IMR-90 (cell line): ENCODE measurements around the gene ADGRF3. TPM values are rescaled to one million over a fixed set of nuclear protein-coding genes. Genes with fewer than 3 reads are reported as not detected.
"Not testable (repeated sequence)": the region's sequence is repeated elsewhere in the genome, so short reads cannot be mapped to it uniquely, and the experiment has no call there.

Source experiments
- ATAC-seq: fragments of 200-7000 bp; cut with Tn5 transposase; 2 replicates; pipeline ENCODE4 v1.9.1; 2020; ENCODE audit warnings: low read depth, mild to moderate bottlenecking, moderate library complexity
- BruUV-seq: library from RNA; stranded (reverse); fragments of 400-500 nt; replicated peaks from 2 replicates; lab custom pipeline; 2021; lab: Mats Ljungman, UMichigan
- CTCF ChIA-PET: fragments of 300-600 bp; formaldehyde crosslinking; extraction: SDS; loops from one replicate; lab custom pipeline; 2021; ENCODE audit warnings: antibody characterized with exemption; lab: Yijun Ruan, JAX
- POLR2A ChIA-PET: fragments of 300-600 bp; sonication (Branson Sonifier 250); formaldehyde crosslinking; loops from one replicate; lab custom pipeline; 2022; ENCODE audit warnings: antibody characterized with exemption; ENCODE audit not compliant: unreplicated experiment; lab: Charles Lee
- DNase-seq: peaks from one replicate; pipeline ENCODE4 v3.0.0; 2013
- H2AFZ ChIP-seq: replicated peaks from 2 replicates; pipeline ENCODE3; 2013; ENCODE audit warnings: low read length, mild to moderate bottlenecking; ENCODE audit not compliant: poor library complexity
- H2AK5ac ChIP-seq: 2 replicates; pipeline ENCODE4 v1.6.1; 2013; ENCODE audit warnings: low read depth, low read length, inconsistent platforms
- H2AK9ac ChIP-seq: replicated peaks from 2 replicates; pipeline ENCODE3; 2013; ENCODE audit warnings: mild to moderate bottlenecking, low read depth, low read length, moderate library complexity; ENCODE audit not compliant: poor library complexity
- H2BK120ac ChIP-seq: 2 replicates; pipeline ENCODE4 v1.6.1; 2013; ENCODE audit warnings: low read depth, low read length, inconsistent platforms
- H2BK15ac ChIP-seq: 3 replicates; pipeline ENCODE4 v1.6.1; 2013; ENCODE audit warnings: low read depth, low read length, inconsistent platforms
- H2BK20ac ChIP-seq: 2 replicates; pipeline ENCODE4 v1.6.1; 2013; ENCODE audit warnings: low read depth, mild to moderate bottlenecking, inconsistent platforms, low read length, moderate library complexity
- H2BK5ac ChIP-seq: 2 replicates; pipeline ENCODE4 v1.6.1; 2013; ENCODE audit warnings: mild to moderate bottlenecking, low read depth, low read length, inconsistent platforms; ENCODE audit not compliant: poor library complexity, severe bottlenecking
- H3K14ac ChIP-seq: replicated peaks from 2 replicates; pipeline ENCODE4 v1.6.1; 2013; ENCODE audit warnings: low read depth, low read length, inconsistent platforms
- H3K18ac ChIP-seq: 2 replicates; pipeline ENCODE4 v1.6.1; 2013; ENCODE audit warnings: low read depth, low read length, control low read depth
- H3K23ac ChIP-seq: 2 replicates; pipeline ENCODE4 v1.6.1; 2013; ENCODE audit warnings: low read depth, low read length, inconsistent platforms
- H3K27ac ChIP-seq: 2 replicates; pipeline ENCODE4 v1.5.1; 2013; ENCODE audit warnings: mild to moderate bottlenecking, control low read depth, low read length; ENCODE audit not compliant: insufficient read depth
- H3K27me3 ChIP-seq: 2 replicates; pipeline ENCODE4 v1.6.1; 2013; ENCODE audit warnings: low read length; ENCODE audit not compliant: control insufficient read depth, insufficient read depth
- H3K36me3 ChIP-seq: 2 replicates; pipeline ENCODE4 v1.6.1; 2013; ENCODE audit warnings: low read length, mixed read lengths; ENCODE audit not compliant: control insufficient read depth, insufficient read depth
- H3K4ac ChIP-seq: 2 replicates; pipeline ENCODE4 v1.6.1; 2013; ENCODE audit warnings: low read depth, low read length, inconsistent platforms
- H3K4me1 ChIP-seq: 2 replicates; pipeline ENCODE4 v1.6.1; 2013; ENCODE audit warnings: low read length, mixed read lengths; ENCODE audit not compliant: control insufficient read depth, insufficient read depth
- H3K4me2 ChIP-seq: 2 replicates; pipeline ENCODE4 v1.6.1; 2013; ENCODE audit warnings: low read depth, mild to moderate bottlenecking, control low read depth, low read length, moderate library complexity
- H3K4me3 ChIP-seq: 2 replicates; pipeline ENCODE4 v1.5.1; 2013; ENCODE audit warnings: low read depth, mild to moderate bottlenecking, control low read depth, low read length, moderate library complexity; ENCODE audit not compliant: insufficient read depth
- H3K56ac ChIP-seq: 2 replicates; pipeline ENCODE4 v1.6.1; 2013; ENCODE audit warnings: low read length, inconsistent platforms; ENCODE audit not compliant: insufficient read depth; ENCODE audit errors: extremely low read depth
- H3K79me1 ChIP-seq, 2 experiments: 2 replicates each; pipeline ENCODE4 v1.6.1; 2013; ENCODE audit warnings: low read length in 2 of 2, inconsistent platforms in 1 of 2, low read depth in 1 of 2
- H3K9ac ChIP-seq: 2 replicates; pipeline ENCODE4 v1.6.1; 2013; ENCODE audit warnings: low read depth, low read length, control low read depth
- H3K9me1 ChIP-seq: 2 replicates; pipeline ENCODE4 v1.6.1; 2013; ENCODE audit warnings: low read length, inconsistent platforms; ENCODE audit not compliant: insufficient read depth
- H3K9me3 ChIP-seq: 2 replicates; pipeline ENCODE4 v1.6.1; 2013; ENCODE audit warnings: low read length; ENCODE audit not compliant: control insufficient read depth, insufficient read depth
- H4K20me1 ChIP-seq: 2 replicates; pipeline ENCODE4 v1.6.1; 2013; ENCODE audit warnings: low read length, inconsistent platforms; ENCODE audit not compliant: insufficient read depth
- H4K5ac ChIP-seq: 2 replicates; pipeline ENCODE4 v1.6.1; 2013; ENCODE audit warnings: mild to moderate bottlenecking, low read depth, low read length, control low read depth
- H4K8ac ChIP-seq, 2 experiments: 2 replicates each; pipeline ENCODE4 v1.6.1; 2013; ENCODE audit warnings: low read depth in 2 of 2, low read length in 2 of 2, control low read depth in 1 of 2, inconsistent platforms in 1 of 2
- H4K91ac ChIP-seq: 2 replicates; pipeline ENCODE4 v1.6.1; 2013; ENCODE audit warnings: low read depth, low read length, inconsistent platforms; ENCODE audit not compliant: insufficient read depth
- MAZ ChIP-seq: IDR thresholded peaks from 2 replicates; pipeline ENCODE4 v1.6.1; 2012; ENCODE audit warnings: low read depth, mild to moderate bottlenecking, low read length, improper control_type of control experiment, moderate library complexity, borderline replicate concordance
- MXI1 ChIP-seq: IDR thresholded peaks from 2 replicates; pipeline ENCODE4 v1.6.1; 2012; ENCODE audit warnings: low read depth, mild to moderate bottlenecking, low read length, moderate library complexity, borderline replicate concordance
- RFX5 ChIP-seq: IDR thresholded peaks from 2 replicates; pipeline ENCODE4 v1.8.0; 2012; ENCODE audit warnings: low read depth, mild to moderate bottlenecking, low read length, moderate library complexity
- WGBS, 2 experiments: methylation state at CpG; one replicate each; pipeline versions ENCODE4 v1.1.5 to v1.1.7; 2013; ENCODE audit warnings: missing lambda C conversion rate in 2 of 2; ENCODE audit not compliant: insufficient read length in 1 of 2; ENCODE audit errors: extremely low coverage in 2 of 2; 5-methylcytosine and 5-hydroxymethylcytosine counted together
- dilution Hi-C: fragments of 300-500 bp; cut with HindIII; formaldehyde crosslinking; loops from one replicate; pipeline ENCODE4 v1.14.3; 2018; ENCODE audit warnings: low sequenced_read_pairs; ENCODE audit not compliant: unreplicated experiment
- in situ Hi-C: fragments of 300-500 bp; cut with MboI; formaldehyde crosslinking; loops from 3 replicates; pipeline ENCODE4 v1.14.3; 2019; ENCODE audit warnings: low sequenced_read_pairs, inconsistent platforms, mixed read lengths
- intact Hi-C: fragments of 100-400 bp; cut with micrococcal nuclease; formaldehyde crosslinking; loops from 2 replicates; pipeline ENCODE4 v1.10.0; 2022
- polyA plus RNA-seq, 3 experiments: library from polyadenylated mRNA; depleted of rRNA; stranded (reverse); fragments of >200 nt; gene quantifications; 2 replicates each; pipeline ENCODE4 v1.2.3, GENCODE V29; 2012; ENCODE audit warnings: low replicate concordance in 1 of 3
- total RNA-seq: library from RNA; depleted of rRNA; stranded (reverse); fragments of >200 nt; gene quantifications from 2 replicates; pipeline ENCODE4 v1.2.3, GENCODE V29; 2012

ADGRF3 gene
- total and polyA plus RNA-seq, 2 of the 4 experiments (the other 2 are of a cell fraction), result 0.15 TPM; not detected in 1

DNA sequence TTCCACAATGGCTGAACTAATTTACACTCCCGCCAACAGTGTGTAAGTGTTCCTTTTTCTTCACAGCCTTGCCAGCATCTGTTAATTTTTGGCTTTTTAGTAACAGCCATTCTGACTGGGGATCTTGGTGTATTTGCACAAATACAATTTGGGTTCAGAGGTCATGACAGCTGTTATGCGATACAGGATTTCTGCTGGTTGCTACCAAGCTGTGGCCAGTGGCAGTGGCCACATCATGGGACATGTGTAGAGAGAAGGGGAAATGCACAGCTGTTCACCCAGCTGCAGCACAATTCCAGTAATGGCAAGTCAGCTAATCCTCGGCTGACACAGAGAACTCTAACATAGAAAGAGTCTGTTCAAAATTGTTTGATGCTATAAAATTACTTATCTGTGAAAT, 21.7 kb downstream of the ADGRF3 start:
- Histone ChIP-seq H3K27me3 (peaks cover 11% of the 10 kb centered on the region), H3K56ac (no peak overlapping the region), H3K4ac (no peak overlapping the region), H2AK5ac (no peak overlapping the region), H2AFZ (no peak overlapping the region), H4K20me1 (no peaks in the 10 kb centered on the region), H3K4me3 (no peak overlapping the region), H2BK15ac (no peak overlapping the region), H3K79me1 (no peaks in the 10 kb centered on the region), H4K5ac (no peak overlapping the region), H3K9ac (no peak overlapping the region), H3K4me1 (peaks cover 6% of the 10 kb centered on the region), H3K14ac (no peak overlapping the region), H2BK5ac (no peak overlapping the region), H2AK9ac (no peak overlapping the region), H3K9me3 (no peaks in the 10 kb centered on the region), H3K18ac (no peak overlapping the region), H3K9me1 (no peaks in the 10 kb centered on the region), H2BK20ac (no peak overlapping the region), H3K36me3 (no peaks in the 10 kb centered on the region), H4K8ac (no peak overlapping the region), H2BK120ac (no peak overlapping the region), H3K23ac (no peak overlapping the region), H3K27ac (no peak overlapping the region), H4K91ac (no peak overlapping the region), H3K4me2 (no peak overlapping the region)
- TF ChIP-seq MXI1 (no peak), MAZ (no peak), RFX5 (no peak)
- BruUV-seq, result no TSS peak
- in situ Hi-C loops, result loop anchor here (25.0 kb wide), 1 partner anchor 363 kb away; no protein-coding TSS in a partner anchor
- POLR2A ChIA-PET, result no interaction called here
- DNase-seq (no peak), ATAC-seq (no peak)
- intact Hi-C loops, result loop anchor here (5.0 to 10.0 kb wide), 2 partner anchors 140 to 373 kb away; no protein-coding TSS in a partner anchor
- CTCF ChIA-PET, result no interaction called here
- no CpG with 5 or more reads among the region's 3 CpGs for WGBS, 2 experiments
- dilution Hi-C loops, result no loop called here

DNA sequence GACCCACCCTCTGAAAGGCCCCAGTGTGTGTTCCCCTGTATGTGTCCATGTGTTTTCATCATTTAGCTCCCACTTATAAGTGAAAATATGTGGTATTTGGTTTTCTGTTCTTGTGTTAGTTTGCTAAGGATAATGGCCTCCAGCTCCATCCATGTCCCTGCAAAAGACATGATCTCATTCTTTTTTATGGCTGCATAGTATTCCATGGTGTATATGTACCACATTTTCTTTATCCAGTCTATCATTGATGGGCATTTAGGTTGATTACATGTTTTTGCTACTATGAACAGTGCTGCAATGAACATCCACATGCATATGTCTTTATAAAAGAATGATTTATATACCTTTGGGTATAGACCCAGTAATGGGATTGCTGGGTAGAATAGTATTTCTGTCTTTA, 22.1 kb downstream of the ADGRF3 start:
- CTCF ChIA-PET, H3K9me1 ChIP-seq, H4K20me1 ChIP-seq, H3K36me3 ChIP-seq, H3K23ac ChIP-seq, H3K14ac ChIP-seq, H3K27ac ChIP-seq, in situ Hi-C loops, H2BK20ac ChIP-seq, DNase-seq, ATAC-seq, H3K4me2 ChIP-seq, dilution Hi-C loops, H3K4ac ChIP-seq, H2AK5ac ChIP-seq, H3K18ac ChIP-seq, H4K91ac ChIP-seq, H3K9ac ChIP-seq, H2BK5ac ChIP-seq, H2AK9ac ChIP-seq, H2AFZ ChIP-seq, H4K5ac ChIP-seq, POLR2A ChIA-PET, H3K4me3 ChIP-seq, H3K56ac ChIP-seq, BruUV-seq, H3K9me3 ChIP-seq, H2BK15ac ChIP-seq, H2BK120ac ChIP-seq, H3K4me1 ChIP-seq, H4K8ac ChIP-seq, H3K79me1 ChIP-seq: not testable (repeated sequence)
- H3K27me3 ChIP-seq, result peaks cover 13% of the 10 kb centered on the region
- intact Hi-C loops, result loop anchor here (10.0 kb wide), 1 partner anchor 140 kb away; no protein-coding TSS in a partner anchor
